ENCODE measurements around the gene TNS4. TPM values are rescaled to one million over a fixed set of nuclear protein-coding genes. Genes with fewer than 3 reads are reported as not detected.

Gene TNS4
- polyA plus RNA-seq, 2 of the 4 experiments (the other 2 are of a cell fraction): 24.2 to 73.5 TPM

GRCh38 chr17:40542558-40543411 lies 41.4 kb upstream of the TNS4 start (continued):
- peak; percentile 68; the same call in 1 of the 2 replicates for TF ChIP-seq NPAS2 (CRISPR knock-in tag; IDR thresholded peaks at IDR 0.05; ENCODE audit: borderline replicate concordance)
- TF ChIP-seq SMC3 (IDR thresholded peaks at IDR 0.05): peak; percentile 48
- no peak; the same call in 1 of the 2 replicates for TF ChIP-seq HOXA7 (CRISPR knock-in tag; IDR thresholded peaks at IDR 0.05)
- TF ChIP-seq GATA3 (IDR thresholded peaks at IDR 0.05; ENCODE audit: borderline replicate concordance): peak; percentile 99
- no peak for TF ChIP-seq HDAC2 (IDR thresholded peaks at IDR 0.05)
- peak; percentile 96 for TF ChIP-seq USF2 (IDR thresholded peaks at IDR 0.05)
- no peak for TF ChIP-seq POLR2A (IDR thresholded peaks at IDR 0.05; ENCODE audit: low read length)
- TF ChIP-seq RNF2 (IDR thresholded peaks at IDR 0.05; ENCODE audit: borderline replicate concordance, low read depth): no peak
- TF ChIP-seq ELK1 (IDR thresholded peaks at IDR 0.05; ENCODE audit: low read depth, low read length): no peak
- TF ChIP-seq POLR2AphosphoS2 (conservative IDR thresholded peaks at IDR 0.05; ENCODE audit: low read length): no peak
- no peak for TF ChIP-seq ZFP36 (IDR thresholded peaks at IDR 0.05; ENCODE audit: borderline replicate concordance, partially characterized antibody)
- TF ChIP-seq E2F6 (IDR thresholded peaks at IDR 0.05; ENCODE audit: borderline replicate concordance, low read depth): peak; percentile 91
- TF ChIP-seq EP300 (IDR thresholded peaks at IDR 0.05): peak; percentile 100
- peak; percentile 85 to 96 for TF ChIP-seq CEBPB (IDR thresholded peaks at IDR 0.05)
- TF ChIP-seq BCL3 (IDR thresholded peaks at IDR 0.05): peak; percentile 90; the same call in 2 of the 3 replicates
- TF ChIP-seq MAZ (IDR thresholded peaks at IDR 0.05; ENCODE audit: borderline replicate concordance, low read depth, low read length): peak; percentile 24; the same call in 1 of the 2 replicates
- peak; percentile 9; the same call in 1 of the 2 replicates for TF ChIP-seq BHLHE40 (IDR thresholded peaks at IDR 0.05; ENCODE audit: low read depth, low read length)
- TF ChIP-seq JUNB (IDR thresholded peaks at IDR 0.05): peak; percentile 96
- peak; percentile 71 for TF ChIP-seq RFX5 (IDR thresholded peaks at IDR 0.05)
- peak; percentile 79 for TF ChIP-seq PBX3 (IDR thresholded peaks at IDR 0.05)
- peak; percentile 99 for TF ChIP-seq JUN (IDR thresholded peaks at IDR 0.05)
- no peak for TF ChIP-seq CTCF (IDR thresholded peaks at IDR 0.05)
- TF ChIP-seq NFE2L2 (conservative IDR thresholded peaks at IDR 0.05; ENCODE audit: low read length): peak; percentile 64
- TF ChIP-seq CHD2 (IDR thresholded peaks at IDR 0.05; ENCODE audit: low read length, partially characterized antibody): peak; percentile 68
- TF ChIP-seq ZNF302 (CRISPR knock-in tag; IDR thresholded peaks at IDR 0.05): peak; percentile 63; the same call in 1 of the 2 replicates
- no peak for TF ChIP-seq PHF8 (IDR thresholded peaks at IDR 0.05; ENCODE audit: borderline replicate concordance, low read depth)
- peak; percentile 90; the same call in 1 of the 2 replicates for TF ChIP-seq HEYL (CRISPR knock-in tag; IDR thresholded peaks at IDR 0.05)
- no peak for TF ChIP-seq ZC3H11A (IDR thresholded peaks at IDR 0.05)
- TF ChIP-seq RARB (CRISPR knock-in tag; IDR thresholded peaks at IDR 0.05): peak; percentile 98
